PC-9 (cell line): ENCODE measurements around the gene TXNL4A. TPM values are rescaled to one million over a fixed set of nuclear protein-coding genes. Genes with fewer than 3 reads are reported as not detected.
"Not testable (repeated sequence)": the region's sequence is repeated elsewhere in the genome, so short reads cannot be mapped to it uniquely, and the experiment has no call there.

ENCODE experiments used
- BruUV-seq: library from RNA; stranded (reverse); fragments of 400-500 nt; replicated peaks from 2 replicates; lab custom pipeline; 2021; lab: Mats Ljungman, UMichigan
- CTCF ChIA-PET: fragments of 300-600 bp; sonication (Branson Sonifier 250); formaldehyde crosslinking; loops from one replicate; lab custom pipeline; 2022; ENCODE audit warnings: antibody characterized with exemption; lab: Charles Lee
- POLR2A ChIA-PET: fragments of 300-600 bp; sonication (Branson Sonifier 250); formaldehyde crosslinking; loops from one replicate; lab custom pipeline; 2022; ENCODE audit warnings: antibody characterized with exemption; ENCODE audit not compliant: unreplicated experiment; lab: Charles Lee
- DNase-seq, 2 experiments: peaks; one replicate each; pipeline versions ENCODE4 v3.0.0 to v3.0.0-alpha.2; 2015 to 2022; ENCODE audit warnings: mixed read lengths in 1 of 2
- H2AFZ ChIP-seq: fragments of 200-600 bp; sonication (generic); 2 replicates; pipeline ENCODE4 v1.8.1; 2017; ENCODE audit warnings: antibody characterized with exemption
- H3F3A ChIP-seq: fragments of 200-600 bp; sonication (generic); 2 replicates; pipeline ENCODE4 v1.8.1; 2017; ENCODE audit warnings: antibody characterized with exemption, mild to moderate bottlenecking, low read depth; ENCODE audit not compliant: insufficient read depth
- H3K27ac ChIP-seq: fragments of 200-600 bp; sonication (generic); 2 replicates; pipeline ENCODE4 v1.6.1; 2016; ENCODE audit warnings: mixed run types
- H3K27me3 ChIP-seq: fragments of 200-600 bp; sonication (generic); 2 replicates; pipeline ENCODE4 v1.6.1; 2016; ENCODE audit warnings: low read depth, mixed run types; ENCODE audit not compliant: insufficient read depth
- H3K36me3 ChIP-seq: fragments of 200-600 bp; sonication (generic); 2 replicates; pipeline ENCODE4 v1.6.1; 2016; ENCODE audit warnings: low read depth, mixed run types
- H3K4me1 ChIP-seq: fragments of 200-600 bp; sonication (generic); replicated peaks from 2 replicates; pipeline ENCODE4 v1.6.1; 2016; ENCODE audit warnings: mixed run types; ENCODE audit not compliant: insufficient read depth
- H3K4me2 ChIP-seq: fragments of 200-600 bp; sonication (generic); 2 replicates; pipeline ENCODE4 v1.6.1; 2017; ENCODE audit warnings: mixed run types
- H3K4me3 ChIP-seq: fragments of 200-600 bp; sonication (generic); 2 replicates; pipeline ENCODE4 v1.6.1; 2016; ENCODE audit warnings: mixed run types
- H3K79me2 ChIP-seq: fragments of 200-600 bp; sonication (generic); 2 replicates; pipeline ENCODE4 v1.6.1; 2017; ENCODE audit warnings: low read depth, mixed run types
- H3K9me2 ChIP-seq: fragments of 200-600 bp; sonication (generic); 2 replicates; pipeline ENCODE4 v1.8.1; 2017; ENCODE audit warnings: mild to moderate bottlenecking; ENCODE audit not compliant: insufficient read depth
- H3K9me3 ChIP-seq: fragments of 200-600 bp; sonication (generic); 2 replicates; pipeline ENCODE4 v1.8.1; 2016; ENCODE audit warnings: low read depth; ENCODE audit not compliant: insufficient read depth
- H4K20me1 ChIP-seq: fragments of 200-600 bp; sonication (generic); 2 replicates; pipeline ENCODE4 v1.8.1; 2017; ENCODE audit not compliant: insufficient read depth
- EZH2 ChIP-seq: fragments of 200-600 bp; sonication (generic); IDR thresholded peaks from 2 replicates; pipeline ENCODE4 v1.8.0; 2017; ENCODE audit warnings: antibody characterized with exemption, low read depth
- intact Hi-C: fragments of 100-400 bp; cut with micrococcal nuclease; formaldehyde crosslinking; loops from one replicate; pipeline ENCODE4 v1.10.0; 2022; ENCODE audit not compliant: unreplicated experiment
- total RNA-seq: library from RNA; stranded (reverse); gene quantifications from 2 replicates; pipeline ENCODE4 v1.2.3, GENCODE V29; 2021
- TF ChIP-seq, protein P1 (sequence below): fragments of 200-600 bp; sonication (generic); conservative IDR thresholded peaks from 2 replicates; pipeline ENCODE4 v1.6.1; 2017; ENCODE audit warnings: mixed run types, antibody characterized with exemption, mild to moderate bottlenecking, moderate library complexity

TXNL4A gene
- total RNA-seq, 1 experiment from 2014 or later: 106 TPM

DNA sequence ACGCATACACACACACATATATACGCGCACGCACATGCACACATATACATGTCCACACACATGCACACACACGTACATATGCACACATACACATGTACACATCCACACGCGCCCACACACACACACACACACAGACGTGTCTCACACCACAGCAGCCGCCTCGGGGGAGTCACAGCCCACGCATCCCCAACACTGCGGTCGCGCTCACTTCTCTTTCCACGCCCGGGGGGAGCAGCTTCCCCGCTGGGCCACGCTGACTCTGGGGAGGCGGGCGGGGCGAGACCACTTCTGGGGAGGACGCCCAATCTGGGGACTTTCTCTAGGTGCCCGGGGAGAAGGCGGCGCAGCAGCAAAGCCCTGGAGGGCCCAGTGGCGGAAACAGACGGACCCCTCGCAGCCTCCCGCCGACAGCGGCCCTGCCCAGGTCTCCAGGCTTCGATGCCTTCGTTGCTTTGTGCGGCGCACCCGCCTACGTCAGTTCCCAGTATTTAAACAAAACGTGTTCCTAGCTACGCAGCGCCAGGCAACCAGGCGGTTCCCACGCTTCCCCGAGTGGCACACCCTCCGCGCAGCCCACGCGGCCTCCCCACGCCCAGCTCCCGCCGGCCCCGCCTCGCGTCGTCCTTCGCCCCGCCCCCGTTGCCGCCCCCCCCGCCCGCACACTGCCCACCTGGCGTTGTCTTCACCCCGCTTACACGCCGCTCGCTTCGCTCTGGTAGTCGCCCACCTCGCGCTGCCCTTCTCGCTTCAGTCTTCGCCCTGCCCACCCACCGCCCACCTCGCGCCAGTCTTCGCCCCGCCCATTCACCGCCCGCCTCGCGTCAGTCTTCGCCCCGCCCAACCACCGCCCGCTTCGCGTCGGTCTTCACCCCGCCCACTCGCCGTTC lies 45.1 kb upstream of the TXNL4A start:
- Histone ChIP-seq H2AFZ (peak overlapping the region; percentile 84), H3K4me2 (peak overlapping the region; percentile 88), H3K4me1 (peaks cover 20% of the 10 kb centered on the region), H3F3A (no peaks in the 10 kb centered on the region), H3K27ac (peak overlapping the region; percentile 68), H3K27me3 (no peaks in the 10 kb centered on the region), H3K9me3 (no peaks in the 10 kb centered on the region), H3K79me2 (peaks cover 28% of the 10 kb centered on the region), H3K36me3 (no peaks in the 10 kb centered on the region), H3K9me2 (no peaks in the 10 kb centered on the region), H3K4me3 (peak overlapping the region; percentile 75), H4K20me1 (no peaks in the 10 kb centered on the region)
- CTCF ChIA-PET: no interaction called here
- intact Hi-C loops: loop anchor here (1.0 to 2.0 kb wide), 3 partner anchors 45 to 86 kb away; partner anchors contain the start of genes ADNP2 and TXNL4A
- BruUV-seq: TSS peak; percentile 64
- no peak for DNase-seq
- TF ChIP-seq, protein P1, sequence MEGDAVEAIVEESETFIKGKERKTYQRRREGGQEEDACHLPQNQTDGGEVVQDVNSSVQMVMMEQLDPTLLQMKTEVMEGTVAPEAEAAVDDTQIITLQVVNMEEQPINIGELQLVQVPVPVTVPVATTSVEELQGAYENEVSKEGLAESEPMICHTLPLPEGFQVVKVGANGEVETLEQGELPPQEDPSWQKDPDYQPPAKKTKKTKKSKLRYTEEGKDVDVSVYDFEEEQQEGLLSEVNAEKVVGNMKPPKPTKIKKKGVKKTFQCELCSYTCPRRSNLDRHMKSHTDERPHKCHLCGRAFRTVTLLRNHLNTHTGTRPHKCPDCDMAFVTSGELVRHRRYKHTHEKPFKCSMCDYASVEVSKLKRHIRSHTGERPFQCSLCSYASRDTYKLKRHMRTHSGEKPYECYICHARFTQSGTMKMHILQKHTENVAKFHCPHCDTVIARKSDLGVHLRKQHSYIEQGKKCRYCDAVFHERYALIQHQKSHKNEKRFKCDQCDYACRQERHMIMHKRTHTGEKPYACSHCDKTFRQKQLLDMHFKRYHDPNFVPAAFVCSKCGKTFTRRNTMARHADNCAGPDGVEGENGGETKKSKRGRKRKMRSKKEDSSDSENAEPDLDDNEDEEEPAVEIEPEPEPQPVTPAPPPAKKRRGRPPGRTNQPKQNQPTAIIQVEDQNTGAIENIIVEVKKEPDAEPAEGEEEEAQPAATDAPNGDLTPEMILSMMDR: no peak
- TF ChIP-seq EZH2: no peak
- POLR2A ChIA-PET: interaction anchor here (0.5 to 1.1 kb wide), 4 partner anchors 44 to 186 kb away, joined by 4 to 7 read pairs (median 4); partner anchors contain the start of gene ADNP2

- ChIA-PET CTCF (no interaction called here), POLR2A (no interaction called here)
- Histone ChIP-seq H3K4me1 (peaks cover 7% of the 10 kb centered on the region), H3K27ac (no peak overlapping the region), H3K4me2 (no peak overlapping the region), H4K20me1 (no peaks in the 10 kb centered on the region), H3K4me3 (no peak overlapping the region), H2AFZ (no peak overlapping the region), H3F3A (no peaks in the 10 kb centered on the region), H3K27me3 (no peaks in the 10 kb centered on the region), H3K9me2 (no peaks in the 10 kb centered on the region), H3K36me3 (no peaks in the 10 kb centered on the region), H3K9me3 (no peaks in the 10 kb centered on the region; the same call in 1 of the 2 replicates), H3K79me2 (peaks cover 2% of the 10 kb centered on the region)
- no peak for DNase-seq
- intact Hi-C loops: no loop called here
- no TSS peak for BruUV-seq
- no peak for TF ChIP-seq EZH2
- TF ChIP-seq, protein P1: no peak
Observed at GRCh38 chr18:80029690-80030089, 41.3 kb upstream of the TXNL4A start.

DNA sequence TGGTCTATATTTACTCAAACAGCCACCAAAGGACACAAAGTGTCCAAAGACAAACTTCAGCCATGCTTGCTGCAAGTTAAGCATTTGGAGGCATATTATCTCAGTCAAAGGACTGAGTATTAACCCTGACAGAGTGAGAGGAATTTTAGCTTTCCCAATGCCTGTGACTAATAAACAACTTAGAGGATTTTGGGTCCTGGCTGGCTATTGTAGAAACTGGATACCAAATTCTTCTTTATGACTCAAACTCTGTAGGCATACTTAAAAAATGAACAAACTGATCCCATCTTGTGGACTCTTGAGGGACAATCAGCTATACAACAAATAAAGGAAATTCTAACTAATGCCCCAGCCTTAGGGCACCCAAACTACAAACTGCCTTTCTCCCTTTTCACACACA lies 39.4 kb upstream of the TXNL4A start:
- H3K4me3 ChIP-seq, H2AFZ ChIP-seq, H3K27ac ChIP-seq, POLR2A ChIA-PET, H3F3A ChIP-seq, H3K4me1 ChIP-seq, H4K20me1 ChIP-seq, H3K9me2 ChIP-seq, DNase-seq, intact Hi-C loops, CTCF ChIA-PET, BruUV-seq, H3K4me2 ChIP-seq, H3K36me3 ChIP-seq, H3K27me3 ChIP-seq, H3K79me2 ChIP-seq: not testable (repeated sequence)
- peaks cover 17% of the 10 kb centered on the region for H3K9me3 ChIP-seq
